SK-N-MC (cell line): ENCODE results near the gene MLH1.
"Not testable (repeated sequence)": the region's sequence is repeated elsewhere in the genome, so short reads cannot be mapped to it uniquely, and the experiment has no call there.

Experiments used
- DNase-seq: peaks from one replicate; pipeline ENCODE4 v3.0.0-alpha.2; 2011; ENCODE audit warnings: low read depth, low spot score
- H3K27ac ChIP-seq: fragments of 200-600 bp; sonication (generic); 2 replicates; pipeline ENCODE4 v1.5.1; 2016; ENCODE audit warnings: mixed run types
- H3K36me3 ChIP-seq: fragments of 200-600 bp; sonication (generic); 2 replicates; pipeline ENCODE4 v1.6.1; 2017; ENCODE audit warnings: antibody characterized with exemption, low read length, mixed read lengths; ENCODE audit not compliant: insufficient read depth
- H3K4me3 ChIP-seq: fragments of 200-600 bp; sonication (generic); 2 replicates; pipeline ENCODE4 v1.5.1; 2016
- H3K9ac ChIP-seq: fragments of 200-600 bp; sonication (generic); 2 replicates; pipeline ENCODE4 v1.8.0; 2017; ENCODE audit warnings: mixed run types, mixed read lengths; ENCODE audit not compliant: insufficient read length
- H3K9me3 ChIP-seq: fragments of 200-600 bp; sonication (generic); 2 replicates; pipeline ENCODE4 v1.6.1; 2017; ENCODE audit warnings: low read depth, mild to moderate bottlenecking, antibody characterized with exemption, low read length, moderate library complexity, mixed read lengths
- EZH2 ChIP-seq: fragments of 200-600 bp; sonication (generic); IDR thresholded peaks from one replicate; pipeline ENCODE4 v1.6.1; 2017; ENCODE audit warnings: antibody characterized with exemption
- FOXP2 ChIP-seq: optimal IDR thresholded peaks from 2 replicates; pipeline ENCODE3; 2011; ENCODE audit warnings: mild to moderate bottlenecking, moderate library complexity; ENCODE audit not compliant: insufficient read depth; ENCODE audit errors: extremely low read length, control extremely low read depth
- POLR2AphosphoS5 ChIP-seq: IDR thresholded peaks from 2 replicates; pipeline ENCODE4 v1.6.1; 2012; ENCODE audit warnings: mild to moderate bottlenecking, low read depth, low read length, borderline replicate concordance

The MLH1 gene

GRCh38 chr3:36993326-36994283 lies at the start of gene MLH1:
Gene MLH1 (plus strand): TSS chr3:36993518. CDS start chr3:36993548, 30 bp downstream.
- Histone ChIP-seq H3K36me3 (peaks cover 40% of the 10 kb centered on the region), H3K9ac (peak within 1 kb of the TSS; percentile 98), H3K4me3 (peak within 1 kb of the TSS; percentile 91), H3K9me3 (no peaks in the 10 kb centered on the region), H3K27ac (peak within 1 kb of the TSS; percentile 95)
- TF ChIP-seq EZH2 (no peak), POLR2AphosphoS5 (peak; percentile 46; the same call in 1 of the 2 replicates)
- peak; percentile 98 for DNase-seq

- DNase-seq = no peak
- no peak overlapping the region for H3K4me3 ChIP-seq
- no peaks in the 10 kb centered on the region for H3K36me3 ChIP-seq
- no peak overlapping the region for H3K9ac ChIP-seq
- no peak overlapping the region for H3K27ac ChIP-seq
- H3K9me3 ChIP-seq = no peaks in the 10 kb centered on the region
- TF ChIP-seq FOXP2 (no peak), EZH2 (no peak), POLR2AphosphoS5 (no peak)
Observed at GRCh38 chr3:36943601-36944000, 49.7 kb upstream of the MLH1 start.

- no peak for DNase-seq
- no peak overlapping the region for H3K9ac ChIP-seq
Observed at GRCh38 chr3:36944012-36944640, 49.2 kb upstream of the MLH1 start.

GRCh38 chr3:36944641-36945270 lies 48.6 kb upstream of the MLH1 start, which contains the start of gene TRANK1:
Gene TRANK1 (minus strand): TSS chr3:36945054. CDS start chr3:36944809, 245 bp downstream.
- no peak for DNase-seq
- Histone ChIP-seq H3K4me3 (no peak within 1 kb of the TSS), H3K36me3 (no peaks in the 10 kb centered on the region), H3K9me3 (no peaks in the 10 kb centered on the region), H3K27ac (no peak within 1 kb of the TSS), H3K9ac (no peak within 1 kb of the TSS)
- TF ChIP-seq FOXP2 = no peak
- TF ChIP-seq EZH2 = no peak
- TF ChIP-seq POLR2AphosphoS5 = no peak

More at GRCh38 chr3:36944012-36944640, 49.2 kb upstream of the MLH1 start:
- TF ChIP-seq FOXP2 (no peak), EZH2 (no peak), POLR2AphosphoS5 (no peak)
- no peaks in the 10 kb centered on the region for H3K9me3 ChIP-seq
- H3K36me3 ChIP-seq = no peaks in the 10 kb centered on the region
- no peak overlapping the region for H3K4me3 ChIP-seq
- no peak overlapping the region for H3K27ac ChIP-seq

- no peak overlapping the region for H3K27ac ChIP-seq
- no peaks in the 10 kb centered on the region for H3K36me3 ChIP-seq
- TF ChIP-seq POLR2AphosphoS5 (no peak), EZH2 (no peak), FOXP2 (no peak)
- DNase-seq = no peak
- no peak overlapping the region for H3K9ac ChIP-seq
- H3K9me3 ChIP-seq = no peaks in the 10 kb centered on the region
- H3K4me3 ChIP-seq = no peak overlapping the region
Observed at GRCh38 chr3:36945333-36945980, 47.9 kb upstream of the MLH1 start.

GRCh38 chr3:36947814-36948213 lies 45.5 kb upstream of the MLH1 start:
- DNase-seq, H3K9me3 ChIP-seq: not testable (repeated sequence)

GRCh38 chr3:36954452-36955134 lies 38.7 kb upstream of the MLH1 start:
- Histone ChIP-seq H3K9ac (no peak overlapping the region), H3K4me3 (no peak overlapping the region), H3K27ac (no peak overlapping the region), H3K36me3 (no peaks in the 10 kb centered on the region), H3K9me3 (no peaks in the 10 kb centered on the region)
- TF ChIP-seq EZH2 (no peak), FOXP2 (no peak), POLR2AphosphoS5 (no peak)
- no peak for DNase-seq

More at GRCh38 chr3:36947814-36948213, 45.5 kb upstream of the MLH1 start:
- not testable (repeated sequence) for H3K9ac ChIP-seq, H3K4me3 ChIP-seq, H3K27ac ChIP-seq, H3K36me3 ChIP-seq
